Measurements from ENCODE around the gene DNAJC3.

DNA sequence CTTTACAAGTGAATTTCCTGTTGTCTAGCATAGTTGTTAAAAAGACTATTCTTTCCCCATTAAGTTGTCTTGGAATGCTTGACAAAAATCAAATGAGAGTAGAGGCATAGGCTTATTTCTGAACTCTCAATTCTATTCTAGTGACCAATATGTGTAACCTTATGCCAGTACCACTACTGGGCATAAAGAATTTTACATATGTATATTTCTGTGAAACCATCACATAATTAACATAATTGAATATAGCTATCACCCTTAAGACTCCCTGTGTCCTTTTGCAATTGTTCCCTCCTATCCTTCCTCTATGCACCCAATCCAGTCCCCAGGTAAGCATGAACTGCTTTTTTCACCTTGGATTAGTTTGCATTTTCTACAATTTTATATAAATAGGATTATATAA lies 165.0 kb downstream of the DNAJC3 start:
- no peak for TF ChIP-seq POLR2A (IDR thresholded peaks at IDR 0.05)
- TF ChIP-seq, protein P1, sequence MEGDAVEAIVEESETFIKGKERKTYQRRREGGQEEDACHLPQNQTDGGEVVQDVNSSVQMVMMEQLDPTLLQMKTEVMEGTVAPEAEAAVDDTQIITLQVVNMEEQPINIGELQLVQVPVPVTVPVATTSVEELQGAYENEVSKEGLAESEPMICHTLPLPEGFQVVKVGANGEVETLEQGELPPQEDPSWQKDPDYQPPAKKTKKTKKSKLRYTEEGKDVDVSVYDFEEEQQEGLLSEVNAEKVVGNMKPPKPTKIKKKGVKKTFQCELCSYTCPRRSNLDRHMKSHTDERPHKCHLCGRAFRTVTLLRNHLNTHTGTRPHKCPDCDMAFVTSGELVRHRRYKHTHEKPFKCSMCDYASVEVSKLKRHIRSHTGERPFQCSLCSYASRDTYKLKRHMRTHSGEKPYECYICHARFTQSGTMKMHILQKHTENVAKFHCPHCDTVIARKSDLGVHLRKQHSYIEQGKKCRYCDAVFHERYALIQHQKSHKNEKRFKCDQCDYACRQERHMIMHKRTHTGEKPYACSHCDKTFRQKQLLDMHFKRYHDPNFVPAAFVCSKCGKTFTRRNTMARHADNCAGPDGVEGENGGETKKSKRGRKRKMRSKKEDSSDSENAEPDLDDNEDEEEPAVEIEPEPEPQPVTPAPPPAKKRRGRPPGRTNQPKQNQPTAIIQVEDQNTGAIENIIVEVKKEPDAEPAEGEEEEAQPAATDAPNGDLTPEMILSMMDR (IDR thresholded peaks at IDR 0.05), result no peak
